GM23338 (cell line): ENCODE measurements around the gene GPR152. TPM values are rescaled to one million over a fixed set of nuclear protein-coding genes. Genes with fewer than 3 reads are reported as not detected.

Source experiments
- ATAC-seq: fragments of 200-7000 bp; cut with Tn5 transposase; 3 replicates; pipeline ENCODE4 v1.9.1; 2020
- DNase-seq: peaks from one replicate; pipeline ENCODE4 v3.0.0-alpha.2; 2015; ENCODE audit warnings: low spot score
- H2AFZ ChIP-seq: fragments of 200-600 bp; sonication (generic); 2 replicates; pipeline ENCODE4 v1.8.0; 2016; ENCODE audit warnings: antibody characterized with exemption, mild to moderate bottlenecking, moderate library complexity
- H3F3A ChIP-seq: fragments of 200-600 bp; sonication (generic); replicated peaks from 2 replicates; pipeline ENCODE4 v1.8.0; 2017; ENCODE audit warnings: antibody characterized with exemption, mixed run types, low read depth
- H3K27ac ChIP-seq: fragments of 200-600 bp; sonication (generic); 2 replicates; pipeline ENCODE4 v1.6.1; 2016; ENCODE audit warnings: low read depth
- H3K27me3 ChIP-seq: fragments of 200-600 bp; sonication (generic); 2 replicates; pipeline ENCODE4 v1.8.0; 2016; ENCODE audit warnings: mild to moderate bottlenecking, mixed run types, moderate library complexity; ENCODE audit not compliant: insufficient read depth
- H3K36me3 ChIP-seq: fragments of 200-600 bp; sonication (generic); 2 replicates; pipeline ENCODE4 v1.8.0; 2016; ENCODE audit warnings: mild to moderate bottlenecking; ENCODE audit not compliant: insufficient read depth
- H3K4me1 ChIP-seq: fragments of 200-600 bp; sonication (generic); 2 replicates; pipeline ENCODE4 v1.8.0; 2016; ENCODE audit warnings: mild to moderate bottlenecking, moderate library complexity; ENCODE audit not compliant: insufficient read depth
- H3K4me2 ChIP-seq: fragments of 200-600 bp; sonication (generic); 2 replicates; pipeline ENCODE4 v1.7.1; 2017; ENCODE audit warnings: mixed run types
- H3K4me3 ChIP-seq: fragments of 200-600 bp; sonication (generic); 2 replicates; pipeline ENCODE4 v1.6.1; 2016; ENCODE audit warnings: mixed run types
- H3K79me2 ChIP-seq: fragments of 200-600 bp; sonication (generic); replicated peaks from 2 replicates; pipeline ENCODE4 v1.8.0; 2017; ENCODE audit warnings: mild to moderate bottlenecking; ENCODE audit not compliant: insufficient read depth
- H3K9me2 ChIP-seq: fragments of 200-600 bp; sonication (generic); 2 replicates; pipeline ENCODE4 v1.8.0; 2017; ENCODE audit not compliant: insufficient read depth
- H4K20me1 ChIP-seq: fragments of 200-600 bp; sonication (generic); replicated peaks from 2 replicates; pipeline ENCODE4 v1.8.0; 2017; ENCODE audit warnings: mild to moderate bottlenecking; ENCODE audit not compliant: insufficient read depth
- H3K27ac Mint-ChIP-seq: 2 replicates; pipeline ENCODE4 v1.8.0; 2020; ENCODE audit warnings: inconsistent platforms, mild to moderate bottlenecking, moderate library complexity, mixed read lengths
- H3K27me3 Mint-ChIP-seq: 3 replicates; pipeline ENCODE4 v1.8.0; 2022; ENCODE audit warnings: low read depth, mild to moderate bottlenecking, moderate library complexity, mixed read lengths, inconsistent platforms; ENCODE audit not compliant: insufficient read depth, poor library complexity
- H3K36me3 Mint-ChIP-seq: 3 replicates; pipeline ENCODE4 v1.8.0; 2021; ENCODE audit warnings: low read depth, mild to moderate bottlenecking, inconsistent platforms, moderate library complexity, mixed read lengths
- H3K4me1 Mint-ChIP-seq: 3 replicates; pipeline ENCODE4 v1.8.0; 2020; ENCODE audit warnings: mild to moderate bottlenecking, inconsistent platforms, mixed read lengths
- H3K4me3 Mint-ChIP-seq: 3 replicates; pipeline ENCODE4 v1.8.0; 2021; ENCODE audit warnings: moderate library complexity, mild to moderate bottlenecking, inconsistent platforms, mixed read lengths
- H3K9me3 Mint-ChIP-seq: 3 replicates; pipeline ENCODE4 v1.8.0; 2020; ENCODE audit warnings: moderate library complexity, mild to moderate bottlenecking, inconsistent platforms, mixed read lengths
- CREB1 ChIP-seq: fragments of 250-450 bp; sonication (Bioruptor Pico); IDR thresholded peaks from 2 replicates; pipeline ENCODE4 v1.5.0; 2020; ENCODE audit warnings: low read depth, mild to moderate bottlenecking, moderate library complexity
- EZH2 ChIP-seq: fragments of 200-600 bp; sonication (generic); IDR thresholded peaks from one replicate; pipeline ENCODE4 v1.8.0; 2017; ENCODE audit warnings: antibody characterized with exemption, mild to moderate bottlenecking, low read depth; ENCODE audit not compliant: unreplicated experiment
- EZH2phosphoT487 ChIP-seq: fragments of 200-600 bp; sonication (generic); IDR thresholded peaks from one replicate; pipeline ENCODE4 v1.8.1; 2018; ENCODE audit warnings: antibody characterized with exemption; ENCODE audit not compliant: unreplicated experiment
- JUNB ChIP-seq: IDR thresholded peaks from one replicate; pipeline ENCODE4 v1.6.1; 2016; ENCODE audit warnings: antibody characterized with exemption; ENCODE audit not compliant: unreplicated experiment
- NANOG ChIP-seq: IDR thresholded peaks from 2 replicates; pipeline ENCODE4 v1.6.1; 2016; ENCODE audit warnings: antibody characterized with exemption, borderline replicate concordance
- POLR2AphosphoS5 ChIP-seq: IDR thresholded peaks from 2 replicates; pipeline ENCODE4 v1.6.1; 2016; ENCODE audit warnings: antibody characterized with exemption, low read depth
- STAT1 ChIP-seq: IDR thresholded peaks from one replicate; pipeline ENCODE4 v1.6.1; 2016; ENCODE audit warnings: antibody characterized with exemption; ENCODE audit not compliant: unreplicated experiment
- polyA plus RNA-seq: library from polyadenylated mRNA; unstranded; fragments of >200 nt; fragmentation: Nextera tagmentation; extraction: Ambion mirVana; gene quantifications from 2 replicates; pipeline ENCODE4 v1.2.1, GENCODE V29; 2016
- total RNA-seq: library from RNA; depleted of rRNA; stranded (reverse); fragments of >200 nt; shearing (Covaris generic); gene quantifications from 2 replicates; pipeline ENCODE4 v1.2.3, GENCODE V29; 2014
- TF ChIP-seq, protein P1 (sequence below), 2 experiments: fragments of 200-600 bp in 1 of 2; sonication (generic) in 1 of 2; conservative IDR thresholded peaks; 2 replicates each; pipeline versions ENCODE4 v1.5.1 to v1.6.1; 2016 to 2017; ENCODE audit warnings: antibody characterized with exemption in 2 of 2, low read depth in 2 of 2, mild to moderate bottlenecking in 2 of 2, moderate library complexity in 1 of 2
- TF ChIP-seq, protein P2 (sequence below): fragments of 250-450 bp; sonication (Bioruptor Pico); IDR thresholded peaks from 2 replicates; pipeline ENCODE4 v1.5.0; 2020; ENCODE audit warnings: mild to moderate bottlenecking, moderate library complexity
- TF ChIP-seq, protein P3 (sequence below): IDR thresholded peaks from 2 replicates; pipeline ENCODE4 v1.6.1; 2016; ENCODE audit warnings: antibody characterized with exemption

Gene GPR152
- total and polyA plus RNA-seq, 2 experiments from 2014 or later = not detected

DNA sequence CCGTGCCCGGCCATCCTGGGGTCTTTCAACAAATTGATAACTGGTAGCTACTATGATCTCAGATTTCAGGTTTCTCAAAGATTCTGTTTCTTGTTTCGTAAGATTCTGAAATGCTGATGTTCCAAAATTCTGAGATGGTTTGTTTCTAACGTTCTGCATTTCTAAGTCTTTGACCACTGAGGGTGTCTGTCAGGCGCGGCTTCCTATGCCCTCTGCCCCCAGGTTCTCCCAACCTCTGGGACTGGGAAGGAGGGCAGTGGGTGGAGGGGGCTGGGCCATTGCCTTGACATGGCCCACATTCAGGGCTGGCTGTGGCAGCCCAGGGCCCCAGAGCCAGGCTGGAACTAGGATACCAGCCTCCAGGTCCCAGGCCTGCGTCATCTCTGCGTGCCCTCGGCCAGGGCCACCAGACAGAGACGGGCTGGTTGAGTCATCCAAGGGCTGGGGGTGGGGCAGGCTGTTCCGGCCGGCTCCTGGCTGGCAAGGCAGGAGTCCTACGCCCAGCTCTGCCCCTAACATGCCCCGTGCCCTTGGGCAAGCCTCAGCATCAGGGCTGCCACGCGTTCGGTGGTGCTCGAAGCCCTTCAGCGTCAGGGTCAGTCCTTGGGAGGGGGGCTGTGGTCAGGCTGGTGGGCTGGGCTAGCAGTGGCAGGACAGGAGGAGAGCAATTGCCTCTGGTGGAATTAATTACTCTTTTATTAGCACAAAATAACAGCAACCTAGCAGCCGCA is 11.3 kb upstream of the GPR152 start (continued):
- TF ChIP-seq, protein P1, sequence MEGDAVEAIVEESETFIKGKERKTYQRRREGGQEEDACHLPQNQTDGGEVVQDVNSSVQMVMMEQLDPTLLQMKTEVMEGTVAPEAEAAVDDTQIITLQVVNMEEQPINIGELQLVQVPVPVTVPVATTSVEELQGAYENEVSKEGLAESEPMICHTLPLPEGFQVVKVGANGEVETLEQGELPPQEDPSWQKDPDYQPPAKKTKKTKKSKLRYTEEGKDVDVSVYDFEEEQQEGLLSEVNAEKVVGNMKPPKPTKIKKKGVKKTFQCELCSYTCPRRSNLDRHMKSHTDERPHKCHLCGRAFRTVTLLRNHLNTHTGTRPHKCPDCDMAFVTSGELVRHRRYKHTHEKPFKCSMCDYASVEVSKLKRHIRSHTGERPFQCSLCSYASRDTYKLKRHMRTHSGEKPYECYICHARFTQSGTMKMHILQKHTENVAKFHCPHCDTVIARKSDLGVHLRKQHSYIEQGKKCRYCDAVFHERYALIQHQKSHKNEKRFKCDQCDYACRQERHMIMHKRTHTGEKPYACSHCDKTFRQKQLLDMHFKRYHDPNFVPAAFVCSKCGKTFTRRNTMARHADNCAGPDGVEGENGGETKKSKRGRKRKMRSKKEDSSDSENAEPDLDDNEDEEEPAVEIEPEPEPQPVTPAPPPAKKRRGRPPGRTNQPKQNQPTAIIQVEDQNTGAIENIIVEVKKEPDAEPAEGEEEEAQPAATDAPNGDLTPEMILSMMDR (conservative IDR thresholded peaks at IDR 0.05; ENCODE audit: low read depth in 2 of 2) = no peak
- TF ChIP-seq JUNB = no peak
- TF ChIP-seq, protein P2, sequence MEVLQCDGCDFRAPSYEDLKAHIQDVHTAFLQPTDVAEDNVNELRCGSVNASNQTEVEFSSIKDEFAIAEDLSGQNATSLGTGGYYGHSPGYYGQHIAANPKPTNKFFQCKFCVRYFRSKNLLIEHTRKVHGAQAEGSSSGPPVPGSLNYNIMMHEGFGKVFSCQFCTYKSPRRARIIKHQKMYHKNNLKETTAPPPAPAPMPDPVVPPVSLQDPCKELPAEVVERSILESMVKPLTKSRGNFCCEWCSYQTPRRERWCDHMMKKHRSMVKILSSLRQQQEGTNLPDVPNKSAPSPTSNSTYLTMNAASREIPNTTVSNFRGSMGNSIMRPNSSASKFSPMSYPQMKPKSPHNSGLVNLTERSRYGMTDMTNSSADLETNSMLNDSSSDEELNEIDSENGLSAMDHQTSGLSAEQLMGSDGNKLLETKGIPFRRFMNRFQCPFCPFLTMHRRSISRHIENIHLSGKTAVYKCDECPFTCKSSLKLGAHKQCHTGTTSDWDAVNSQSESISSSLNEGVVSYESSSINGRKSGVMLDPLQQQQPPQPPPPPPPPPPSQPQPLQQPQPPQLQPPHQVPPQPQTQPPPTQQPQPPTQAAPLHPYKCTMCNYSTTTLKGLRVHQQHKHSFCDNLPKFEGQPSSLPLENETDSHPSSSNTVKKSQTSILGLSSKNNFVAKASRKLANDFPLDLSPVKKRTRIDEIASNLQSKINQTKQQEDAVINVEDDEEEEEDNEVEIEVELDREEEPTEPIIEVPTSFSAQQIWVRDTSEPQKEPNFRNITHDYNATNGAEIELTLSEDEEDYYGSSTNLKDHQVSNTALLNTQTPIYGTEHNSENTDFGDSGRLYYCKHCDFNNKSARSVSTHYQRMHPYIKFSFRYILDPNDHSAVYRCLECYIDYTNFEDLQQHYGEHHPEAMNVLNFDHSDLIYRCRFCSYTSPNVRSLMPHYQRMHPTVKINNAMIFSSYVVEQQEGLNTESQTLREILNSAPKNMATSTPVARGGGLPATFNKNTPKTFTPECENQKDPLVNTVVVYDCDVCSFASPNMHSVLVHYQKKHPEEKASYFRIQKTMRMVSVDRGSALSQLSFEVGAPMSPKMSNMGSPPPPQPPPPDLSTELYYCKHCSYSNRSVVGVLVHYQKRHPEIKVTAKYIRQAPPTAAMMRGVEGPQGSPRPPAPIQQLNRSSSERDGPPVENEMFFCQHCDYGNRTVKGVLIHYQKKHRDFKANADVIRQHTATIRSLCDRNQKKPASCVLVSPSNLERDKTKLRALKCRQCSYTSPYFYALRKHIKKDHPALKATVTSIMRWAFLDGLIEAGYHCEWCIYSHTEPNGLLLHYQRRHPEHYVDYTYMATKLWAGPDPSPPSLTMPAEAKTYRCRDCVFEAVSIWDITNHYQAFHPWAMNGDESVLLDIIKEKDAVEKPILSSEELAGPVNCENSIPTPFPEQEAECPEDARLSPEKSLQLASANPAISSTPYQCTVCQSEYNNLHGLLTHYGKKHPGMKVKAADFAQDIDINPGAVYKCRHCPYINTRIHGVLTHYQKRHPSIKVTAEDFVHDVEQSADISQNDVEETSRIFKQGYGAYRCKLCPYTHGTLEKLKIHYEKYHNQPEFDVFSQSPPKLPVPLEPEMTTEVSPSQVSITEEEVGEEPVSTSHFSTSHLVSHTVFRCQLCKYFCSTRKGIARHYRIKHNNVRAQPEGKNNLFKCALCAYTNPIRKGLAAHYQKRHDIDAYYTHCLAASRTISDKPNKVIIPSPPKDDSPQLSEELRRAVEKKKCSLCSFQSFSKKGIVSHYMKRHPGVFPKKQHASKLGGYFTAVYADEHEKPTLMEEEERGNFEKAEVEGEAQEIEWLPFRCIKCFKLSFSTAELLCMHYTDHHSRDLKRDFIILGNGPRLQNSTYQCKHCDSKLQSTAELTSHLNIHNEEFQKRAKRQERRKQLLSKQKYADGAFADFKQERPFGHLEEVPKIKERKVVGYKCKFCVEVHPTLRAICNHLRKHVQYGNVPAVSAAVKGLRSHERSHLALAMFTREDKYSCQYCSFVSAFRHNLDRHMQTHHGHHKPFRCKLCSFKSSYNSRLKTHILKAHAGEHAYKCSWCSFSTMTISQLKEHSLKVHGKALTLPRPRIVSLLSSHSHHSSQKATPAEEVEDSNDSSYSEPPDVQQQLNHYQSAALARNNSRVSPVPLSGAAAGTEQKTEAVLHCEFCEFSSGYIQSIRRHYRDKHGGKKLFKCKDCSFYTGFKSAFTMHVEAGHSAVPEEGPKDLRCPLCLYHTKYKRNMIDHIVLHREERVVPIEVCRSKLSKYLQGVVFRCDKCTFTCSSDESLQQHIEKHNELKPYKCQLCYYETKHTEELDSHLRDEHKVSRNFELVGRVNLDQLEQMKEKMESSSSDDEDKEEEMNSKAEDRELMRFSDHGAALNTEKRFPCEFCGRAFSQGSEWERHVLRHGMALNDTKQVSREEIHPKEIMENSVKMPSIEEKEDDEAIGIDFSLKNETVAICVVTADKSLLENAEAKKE = no peak
- no peak for TF ChIP-seq NANOG

DNA sequence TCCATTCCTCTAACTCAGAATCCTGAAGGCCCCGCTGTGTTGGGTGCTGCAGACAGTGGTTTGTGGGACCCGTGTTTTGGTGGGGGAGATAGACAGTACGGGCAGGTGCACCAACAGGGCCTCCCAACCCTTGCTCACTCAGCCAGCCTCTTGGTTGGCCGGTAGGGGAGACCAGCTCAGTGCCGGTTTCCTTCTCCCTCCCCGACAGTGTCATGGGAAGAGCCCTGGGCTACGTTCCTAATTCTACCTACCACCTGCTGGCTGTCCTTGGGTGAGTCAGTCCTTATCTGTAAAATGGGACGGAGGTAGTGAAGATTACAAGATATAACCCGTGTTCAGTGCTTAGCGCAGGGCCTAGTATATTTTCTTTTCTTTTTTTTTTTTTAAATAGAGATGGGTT is 10.7 kb upstream of the GPR152 start:
- no peaks in the 10 kb centered on the region for H3K9me2 ChIP-seq
- H3K27me3 Mint-ChIP-seq = peaks cover 12% of the 10 kb centered on the region
- peaks cover 11% of the 10 kb centered on the region; the same call in 1 of the 2 replicates for H3K4me1 ChIP-seq
- no peak overlapping the region for H3K27ac ChIP-seq
- TF ChIP-seq CREB1 (CRISPR knock-in tag) (no peak), POLR2AphosphoS5 (no peak), EZH2 (no peak), NANOG (no peak), STAT1 (no peak), EZH2phosphoT487 (no peak)
- TF ChIP-seq, protein P3, sequence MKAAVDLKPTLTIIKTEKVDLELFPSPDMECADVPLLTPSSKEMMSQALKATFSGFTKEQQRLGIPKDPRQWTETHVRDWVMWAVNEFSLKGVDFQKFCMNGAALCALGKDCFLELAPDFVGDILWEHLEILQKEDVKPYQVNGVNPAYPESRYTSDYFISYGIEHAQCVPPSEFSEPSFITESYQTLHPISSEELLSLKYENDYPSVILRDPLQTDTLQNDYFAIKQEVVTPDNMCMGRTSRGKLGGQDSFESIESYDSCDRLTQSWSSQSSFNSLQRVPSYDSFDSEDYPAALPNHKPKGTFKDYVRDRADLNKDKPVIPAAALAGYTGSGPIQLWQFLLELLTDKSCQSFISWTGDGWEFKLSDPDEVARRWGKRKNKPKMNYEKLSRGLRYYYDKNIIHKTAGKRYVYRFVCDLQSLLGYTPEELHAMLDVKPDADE = no peak
- no peaks in the 10 kb centered on the region for H3K36me3 ChIP-seq
- H3K4me2 ChIP-seq = no peak overlapping the region
- no peaks in the 10 kb centered on the region for H4K20me1 ChIP-seq
- DNase-seq (no peak), ATAC-seq (no peak)
- no peak overlapping the region for H3K4me3 Mint-ChIP-seq
- H2AFZ ChIP-seq = no peak overlapping the region
- peaks cover 9% of the 10 kb centered on the region; the same call in 1 of the 2 replicates for H3K79me2 ChIP-seq
- no peaks in the 10 kb centered on the region for H3K9me3 Mint-ChIP-seq
- no peaks in the 10 kb centered on the region for H3K27me3 ChIP-seq
- no peaks in the 10 kb centered on the region; the same call in 2 of the 3 replicates for H3K36me3 Mint-ChIP-seq
- H3K4me3 ChIP-seq = no peak overlapping the region
- H3K4me1 Mint-ChIP-seq = peaks cover 15% of the 10 kb centered on the region; the same call in 2 of the 3 replicates
- H3F3A ChIP-seq = no peaks in the 10 kb centered on the region
- no peak overlapping the region for H3K27ac Mint-ChIP-seq
